Ishikawa (cell line): ENCODE data around the gene ATP8A2.

ENCODE experiments used
- EP300 ChIP-seq: IDR thresholded peaks from 2 replicates; pipeline ENCODE4 v1.6.1; 2012; ENCODE audit warnings: borderline replicate concordance
- TAF1 ChIP-seq: IDR thresholded peaks from 2 replicates; pipeline ENCODE4 v1.6.1; 2012; ENCODE audit warnings: low read depth, mild to moderate bottlenecking
- TEAD4 ChIP-seq: IDR thresholded peaks from 2 replicates; pipeline ENCODE4 v1.6.1; 2012
- YY1 ChIP-seq: IDR thresholded peaks from 2 replicates; pipeline ENCODE4 v1.6.1; 2012; ENCODE audit warnings: low read depth
- TF ChIP-seq, protein P1 (sequence below): IDR thresholded peaks from 2 replicates; pipeline ENCODE4 v1.6.1; 2012; ENCODE audit warnings: low read depth, mild to moderate bottlenecking

GRCh38 chr13:25463496-25463895 is 91.7 kb downstream of the ATP8A2 start:
- TF ChIP-seq, protein P1, sequence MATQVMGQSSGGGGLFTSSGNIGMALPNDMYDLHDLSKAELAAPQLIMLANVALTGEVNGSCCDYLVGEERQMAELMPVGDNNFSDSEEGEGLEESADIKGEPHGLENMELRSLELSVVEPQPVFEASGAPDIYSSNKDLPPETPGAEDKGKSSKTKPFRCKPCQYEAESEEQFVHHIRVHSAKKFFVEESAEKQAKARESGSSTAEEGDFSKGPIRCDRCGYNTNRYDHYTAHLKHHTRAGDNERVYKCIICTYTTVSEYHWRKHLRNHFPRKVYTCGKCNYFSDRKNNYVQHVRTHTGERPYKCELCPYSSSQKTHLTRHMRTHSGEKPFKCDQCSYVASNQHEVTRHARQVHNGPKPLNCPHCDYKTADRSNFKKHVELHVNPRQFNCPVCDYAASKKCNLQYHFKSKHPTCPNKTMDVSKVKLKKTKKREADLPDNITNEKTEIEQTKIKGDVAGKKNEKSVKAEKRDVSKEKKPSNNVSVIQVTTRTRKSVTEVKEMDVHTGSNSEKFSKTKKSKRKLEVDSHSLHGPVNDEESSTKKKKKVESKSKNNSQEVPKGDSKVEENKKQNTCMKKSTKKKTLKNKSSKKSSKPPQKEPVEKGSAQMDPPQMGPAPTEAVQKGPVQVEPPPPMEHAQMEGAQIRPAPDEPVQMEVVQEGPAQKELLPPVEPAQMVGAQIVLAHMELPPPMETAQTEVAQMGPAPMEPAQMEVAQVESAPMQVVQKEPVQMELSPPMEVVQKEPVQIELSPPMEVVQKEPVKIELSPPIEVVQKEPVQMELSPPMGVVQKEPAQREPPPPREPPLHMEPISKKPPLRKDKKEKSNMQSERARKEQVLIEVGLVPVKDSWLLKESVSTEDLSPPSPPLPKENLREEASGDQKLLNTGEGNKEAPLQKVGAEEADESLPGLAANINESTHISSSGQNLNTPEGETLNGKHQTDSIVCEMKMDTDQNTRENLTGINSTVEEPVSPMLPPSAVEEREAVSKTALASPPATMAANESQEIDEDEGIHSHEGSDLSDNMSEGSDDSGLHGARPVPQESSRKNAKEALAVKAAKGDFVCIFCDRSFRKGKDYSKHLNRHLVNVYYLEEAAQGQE: no peak
- TF ChIP-seq TEAD4 (no peak), EP300 (no peak), TAF1 (no peak), YY1 (no peak)
